Measurements from ENCODE around the gene TPRN. TPM values are rescaled to one million over a fixed set of nuclear protein-coding genes. Genes with fewer than 3 reads are reported as not detected.

TPRN gene
- polyA plus RNA-seq, 1 experiment: 2.8 TPM

DNA sequence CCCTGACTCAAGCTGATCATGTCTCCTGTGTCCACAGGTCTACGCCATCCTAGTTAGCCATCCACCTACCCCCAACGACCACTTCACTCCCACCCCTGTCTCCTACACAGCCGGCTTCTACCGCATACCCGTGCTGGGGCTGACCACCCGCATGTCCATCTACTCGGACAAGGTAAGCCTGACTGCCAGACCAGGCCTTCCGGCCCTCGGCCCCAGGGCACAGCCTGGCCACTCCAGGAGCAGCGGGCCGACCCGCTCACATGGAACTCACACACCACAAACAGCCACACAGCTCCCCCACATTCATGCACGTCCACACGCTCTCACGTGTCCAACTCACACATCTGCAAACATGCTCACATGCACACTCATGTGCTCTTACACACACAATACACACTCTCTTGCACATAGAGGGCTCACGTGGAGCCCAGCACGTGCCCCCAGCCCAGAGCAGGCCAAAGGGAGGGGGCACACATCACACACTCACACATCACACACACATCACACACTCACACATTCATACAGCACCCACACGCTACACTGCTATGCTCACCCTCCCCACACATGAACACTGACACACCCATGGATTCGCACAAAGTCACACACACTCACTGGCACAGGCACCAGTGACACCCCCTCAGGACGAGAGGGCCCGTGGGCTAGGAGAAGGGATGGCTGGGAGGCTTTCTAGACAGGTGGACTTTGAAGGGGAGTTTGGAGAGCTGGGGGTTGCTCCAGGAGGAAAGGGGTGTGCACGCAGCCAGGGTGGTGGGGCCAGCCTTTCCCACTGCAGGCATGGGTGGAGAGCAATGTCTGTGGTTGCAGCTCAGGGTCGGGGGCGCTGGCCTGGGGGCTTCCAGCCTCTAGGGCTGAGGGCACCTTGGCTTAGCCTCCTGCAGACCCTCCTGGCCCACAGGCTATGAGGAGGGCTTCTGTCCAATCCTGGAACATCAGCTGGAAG lies 58.3 kb downstream of the TPRN start:
- no peaks in the 10 kb centered on the region; the same call in 1 of the 2 replicates for H3K9me3 ChIP-seq (ENCODE audit: control insufficient read depth, insufficient read depth, low read length)
- ChIA-PET CTCF (no interaction called here), POLR2A (no interaction called here)
- H3K4me3 ChIP-seq (ENCODE audit: low read depth, low read length): no peak overlapping the region
- DNase-seq (ENCODE audit: low read depth, low spot score): no peak
- H3K27me3 ChIP-seq (ENCODE audit: control insufficient read depth, insufficient read depth, low read length): peaks cover 41% of the 10 kb centered on the region
- TF ChIP-seq, protein P1, sequence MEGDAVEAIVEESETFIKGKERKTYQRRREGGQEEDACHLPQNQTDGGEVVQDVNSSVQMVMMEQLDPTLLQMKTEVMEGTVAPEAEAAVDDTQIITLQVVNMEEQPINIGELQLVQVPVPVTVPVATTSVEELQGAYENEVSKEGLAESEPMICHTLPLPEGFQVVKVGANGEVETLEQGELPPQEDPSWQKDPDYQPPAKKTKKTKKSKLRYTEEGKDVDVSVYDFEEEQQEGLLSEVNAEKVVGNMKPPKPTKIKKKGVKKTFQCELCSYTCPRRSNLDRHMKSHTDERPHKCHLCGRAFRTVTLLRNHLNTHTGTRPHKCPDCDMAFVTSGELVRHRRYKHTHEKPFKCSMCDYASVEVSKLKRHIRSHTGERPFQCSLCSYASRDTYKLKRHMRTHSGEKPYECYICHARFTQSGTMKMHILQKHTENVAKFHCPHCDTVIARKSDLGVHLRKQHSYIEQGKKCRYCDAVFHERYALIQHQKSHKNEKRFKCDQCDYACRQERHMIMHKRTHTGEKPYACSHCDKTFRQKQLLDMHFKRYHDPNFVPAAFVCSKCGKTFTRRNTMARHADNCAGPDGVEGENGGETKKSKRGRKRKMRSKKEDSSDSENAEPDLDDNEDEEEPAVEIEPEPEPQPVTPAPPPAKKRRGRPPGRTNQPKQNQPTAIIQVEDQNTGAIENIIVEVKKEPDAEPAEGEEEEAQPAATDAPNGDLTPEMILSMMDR (IDR thresholded peaks at IDR 0.05; ENCODE audit: low read depth, low read length): no peak
- H3K27ac ChIP-seq (ENCODE audit: low read depth, low read length): no peak overlapping the region

Small RNA genes lying within 50 kb of the gene (small RNA-seq; reads per million reads assigned to genes)
- gene MIR3621 (ENCODE audit: insufficient read length, low read depth): not detected

Other genes with a start within 250 kb of the TPRN start
- gene LCN12, start 248.5 kb downstream of the TPRN start, polyA plus RNA-seq (2011; rRNA removed): not detected in 2 replicates
- 7.8 and 9.6 TPM in 2 replicates for gene PTGDS, start 223.2 kb downstream of the TPRN start, polyA plus RNA-seq (2011; rRNA removed)
- gene LCNL1, start 217.7 kb downstream of the TPRN start, polyA plus RNA-seq (2011; rRNA removed): 1.5 TPM in 2 replicates
- gene PAXX, start 208.3 kb downstream of the TPRN start, polyA plus RNA-seq (2011; rRNA removed): 6.0 and 6.7 TPM in 2 replicates
- 0.42 and 0.63 TPM in 2 replicates for gene CLIC3, start 204.2 kb downstream of the TPRN start, polyA plus RNA-seq (2011; rRNA removed)
- gene ABCA2, start 172.5 kb downstream of the TPRN start, polyA plus RNA-seq (2011; rRNA removed): 4.7 and 8.8 TPM in 2 replicates
- not detected in 2 replicates for gene FUT7, start 168.7 kb downstream of the TPRN start, polyA plus RNA-seq (2011; rRNA removed)
- gene NPDC1, start 154.6 kb downstream of the TPRN start, polyA plus RNA-seq (2011; rRNA removed): 8.9 and 16.5 TPM in 2 replicates
- not detected in 2 replicates for gene ENTPD2, start 146.7 kb downstream of the TPRN start, polyA plus RNA-seq (2011; rRNA removed)
- 1.5 and 1.8 TPM in 2 replicates for gene SAPCD2, start 130.2 kb downstream of the TPRN start, polyA plus RNA-seq (2011; rRNA removed)
- gene UAP1L1, start 123.2 kb downstream of the TPRN start, polyA plus RNA-seq (2011; rRNA removed): 5.1 and 6.3 TPM in 2 replicates
- gene MAN1B1, start 113.8 kb downstream of the TPRN start, polyA plus RNA-seq (2011; rRNA removed): 40.8 and 50.2 TPM in 2 replicates
- 30.6 and 52.6 TPM in 2 replicates for gene DPP7, start 86.0 kb downstream of the TPRN start, polyA plus RNA-seq (2011; rRNA removed)
- 0.04 TPM in 1 of 2 replicates, not detected in the other for gene GRIN1, start 61.6 kb downstream of the TPRN start, polyA plus RNA-seq (2011; rRNA removed)
- gene LRRC26, start 30.7 kb downstream of the TPRN start, polyA plus RNA-seq (2011; rRNA removed): not detected in 2 replicates
- not detected in 2 replicates for gene TMEM210, start 28.7 kb downstream of the TPRN start, polyA plus RNA-seq (2011; rRNA removed)
- gene ANAPC2, start 12.2 kb downstream of the TPRN start, polyA plus RNA-seq (2011; rRNA removed): 12.1 and 14.6 TPM in 2 replicates
- 35.0 and 46.9 TPM in 2 replicates for gene SSNA1, start 12.1 kb downstream of the TPRN start, polyA plus RNA-seq (2011; rRNA removed)
- 44.2 and 50.2 TPM in 2 replicates for gene TMEM203, start 4.9 kb upstream of the TPRN start, polyA plus RNA-seq (2011; rRNA removed)
- gene NDOR1, start 5.0 kb upstream of the TPRN start, polyA plus RNA-seq (2011; rRNA removed): 2.8 and 3.8 TPM in 2 replicates
- 0.17 and 0.45 TPM in 2 replicates for gene RNF208, start 21.5 kb upstream of the TPRN start, polyA plus RNA-seq (2011; rRNA removed)
- 0.27 and 0.56 TPM in 2 replicates for gene CYSRT1, start 24.4 kb upstream of the TPRN start, polyA plus RNA-seq (2011; rRNA removed)
- not detected in 2 replicates for gene RNF224, start 26.8 kb upstream of the TPRN start, polyA plus RNA-seq (2011; rRNA removed)
- not detected in 2 replicates for gene SLC34A3, start 30.2 kb upstream of the TPRN start, polyA plus RNA-seq (2011; rRNA removed)
- 223 and 262 TPM in 2 replicates for gene TUBB4B, start 40.5 kb upstream of the TPRN start, polyA plus RNA-seq (2011; rRNA removed)
- not detected in 2 replicates for gene STPG3, start 50.5 kb upstream of the TPRN start, polyA plus RNA-seq (2011; rRNA removed)
- gene NELFB, start 54.6 kb upstream of the TPRN start, polyA plus RNA-seq (2011; rRNA removed): 27.1 and 38.7 TPM in 2 replicates
- 14.1 and 18.7 TPM in 2 replicates for gene TOR4A, start 77.0 kb upstream of the TPRN start, polyA plus RNA-seq (2011; rRNA removed)
- 0.17 and 0.22 TPM in 2 replicates for gene NRARP, start 101.5 kb upstream of the TPRN start, polyA plus RNA-seq (2011; rRNA removed)
- 4.0 and 5.4 TPM in 2 replicates for gene EXD3, start 222.4 kb upstream of the TPRN start, polyA plus RNA-seq (2011; rRNA removed)
- 0.06 and 0.09 TPM in 2 replicates for gene NOXA1, start 222.7 kb upstream of the TPRN start, polyA plus RNA-seq (2011; rRNA removed)
- gene ENTPD8, start 240.6 kb upstream of the TPRN start, polyA plus RNA-seq (2011; rRNA removed): not detected in 2 replicates

Data from AG04450 (cell line).